Naive thymus-derived CD4-positive, alpha-beta T cell (primary cell): ENCODE results near the gene MPDU1. TPM values are rescaled to one million over a fixed set of nuclear protein-coding genes. Genes with fewer than 3 reads are reported as not detected.

ENCODE experiments used
- ATAC-seq: fragments of 150-1000 bp; cut with Tn5 transposase; 2 replicates; pipeline ENCODE4 v1.10.0; 2021; ENCODE audit warnings: mild to moderate bottlenecking, moderate library complexity
- CTCF ChIA-PET: fragments of 350-600 bp; sonication (Branson Sonifier 250); formaldehyde crosslinking; loops from one replicate; lab custom pipeline; 2021; ENCODE audit warnings: antibody characterized with exemption; lab: Charles Lee
- POLR2A ChIA-PET: fragments of 350-600 bp; sonication (Branson Sonifier 250); formaldehyde crosslinking; loops from one replicate; lab custom pipeline; 2021; ENCODE audit warnings: antibody characterized with exemption, inconsistent platforms; lab: Charles Lee
- DNase-seq, 9 donors: peaks; one replicate each; pipeline versions ENCODE4 v3.0.0 to v3.0.0-alpha.2; 2020 to 2022; ENCODE audit warnings: mixed read lengths in 1 of 9
- H3K27ac ChIP-seq: one replicate; pipeline ENCODE4 v1.7.0; 2013; ENCODE audit warnings: mild to moderate bottlenecking, low read depth, low read length, moderate library complexity
- H3K27me3 ChIP-seq, 2 donors: one replicate each; pipeline ENCODE4 v1.7.0; 2013; ENCODE audit warnings: low read length in 2 of 2, mild to moderate bottlenecking in 2 of 2, moderate library complexity in 2 of 2; ENCODE audit not compliant: control insufficient read depth in 2 of 2, insufficient read depth in 2 of 2
- H3K36me3 ChIP-seq, 3 experiments: 1 replicate in 2 of 3; 2 replicates in 1 of 3; pipeline ENCODE4 v1.7.0; 2013; ENCODE audit warnings: low read length in 3 of 3, mild to moderate bottlenecking in 3 of 3, moderate library complexity in 1 of 3; ENCODE audit not compliant: insufficient read depth in 3 of 3, control insufficient read depth in 2 of 3
- H3K4me1 ChIP-seq, 2 donors: one replicate each; pipeline ENCODE4 v1.7.0; 2013; ENCODE audit warnings: low read length in 2 of 2, mild to moderate bottlenecking in 2 of 2, moderate library complexity in 1 of 2; ENCODE audit not compliant: control insufficient read depth in 2 of 2, insufficient read depth in 2 of 2
- H3K4me3 ChIP-seq: 2 replicates; pipeline ENCODE4 v1.7.0; 2013; ENCODE audit warnings: mild to moderate bottlenecking, low read length
- H3K9me3 ChIP-seq, 3 experiments: 1 replicate in 2 of 3; 2 replicates in 1 of 3; pipeline ENCODE4 v1.7.0; 2013; ENCODE audit warnings: low read length in 3 of 3; ENCODE audit not compliant: control insufficient read depth in 2 of 3
- H3K27ac Mint-ChIP-seq, 9 donors: one replicate each; pipeline ENCODE4 v1.8.0; 2020 to 2022; ENCODE audit warnings: mixed read lengths in 9 of 9, mild to moderate bottlenecking in 8 of 9, moderate library complexity in 5 of 9, inconsistent platforms in 2 of 9
- H3K27me3 Mint-ChIP-seq, 5 donors: one replicate each; pipeline ENCODE4 v1.8.0; 2021 to 2022; ENCODE audit warnings: mixed read lengths in 5 of 5, mild to moderate bottlenecking in 1 of 5
- H3K36me3 Mint-ChIP-seq, 5 donors: one replicate each; pipeline ENCODE4 v1.8.0; 2020 to 2022; ENCODE audit warnings: mixed read lengths in 5 of 5, mild to moderate bottlenecking in 3 of 5, inconsistent platforms in 1 of 5
- H3K4me1 Mint-ChIP-seq, 7 donors: one replicate each; pipeline ENCODE4 v1.8.0; 2020 to 2022; ENCODE audit warnings: mixed read lengths in 7 of 7, mild to moderate bottlenecking in 3 of 7, inconsistent platforms in 1 of 7
- H3K4me3 Mint-ChIP-seq, 10 donors: one replicate each; pipeline ENCODE4 v1.8.0; 2020 to 2022; ENCODE audit warnings: mild to moderate bottlenecking in 10 of 10, mixed read lengths in 10 of 10, moderate library complexity in 6 of 10, inconsistent platforms in 2 of 10
- H3K9me3 Mint-ChIP-seq, 11 donors: one replicate each; pipeline ENCODE4 v1.8.0; 2020 to 2022; ENCODE audit warnings: mixed read lengths in 11 of 11, mild to moderate bottlenecking in 4 of 11, inconsistent platforms in 1 of 11, moderate library complexity in 1 of 11
- intact Hi-C, 2 donors: fragments of 100-400 bp; cut with micrococcal nuclease; formaldehyde crosslinking; loops; one replicate each; pipeline ENCODE4 v1.15.1; 2023
- polyA plus RNA-seq, 2 donors: library from polyadenylated mRNA; unstranded; fragments of 300-500 nt; fragmentation: Illumina TruSeq; gene quantifications; one replicate each; pipeline ENCODE4 v1.2.3, GENCODE V29; 2021
- total RNA-seq, 6 experiments: library from RNA in 5 of 6; stranded (reverse) in 5 of 6; gene quantifications; 1 replicate in 5 of 6; 2 replicates in 1 of 6; pipeline ENCODE4 v1.2.3 and lab custom pipeline; 2021 to 2026

The MPDU1 gene
- total and polyA plus RNA-seq, 7 experiments from 2014 or later: 25.4 to 79.8 (median 39.1) TPM

DNA sequence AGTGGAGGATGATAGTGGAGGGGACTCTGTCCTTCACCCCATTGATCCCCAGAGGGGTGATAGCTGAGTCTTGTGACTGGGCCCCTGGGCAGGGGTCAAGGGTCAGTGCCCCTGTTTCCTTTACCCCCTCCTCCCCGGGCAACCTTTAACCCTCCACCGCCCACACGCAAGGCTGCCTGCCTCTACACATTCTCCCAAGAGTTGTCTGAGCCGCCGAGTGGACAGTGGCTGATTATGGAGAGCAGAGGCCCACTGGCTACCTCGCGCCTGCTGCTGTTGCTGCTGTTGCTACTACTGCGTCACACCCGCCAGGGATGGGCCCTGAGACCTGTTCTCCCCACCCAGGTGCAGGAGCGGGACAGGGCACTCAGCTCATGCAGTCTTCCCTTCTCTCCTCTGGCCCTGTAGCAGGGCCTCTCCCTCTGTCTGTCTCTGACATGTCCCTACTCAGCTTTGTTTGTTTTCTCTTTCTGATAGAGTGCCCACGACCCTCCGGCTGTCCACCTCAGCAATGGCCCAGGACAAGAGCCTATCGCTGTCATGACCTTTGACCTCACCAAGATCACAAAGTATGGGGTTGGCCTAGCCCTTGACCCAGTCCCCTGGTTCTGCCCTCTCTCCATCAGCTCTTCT, 46.4 kb downstream of the MPDU1 start, which contains the start of gene SHBG:
Gene SHBG (plus strand): TSS at position 197 of the 633 bp plus-strand sequence. CDS start 38 bp downstream, at position 235.
- Histone ChIP-seq H3K36me3 (peaks cover 0 to 3% (median 0%) of the 10 kb centered on the region in 3 experiments), H3K27me3 (no peaks in the 10 kb centered on the region), H3K4me3 (no peak within 1 kb of the TSS), H3K9me3 (no peaks in the 10 kb centered on the region), H3K27ac (no peak within 1 kb of the TSS), H3K4me1 (peaks cover 5% of the 10 kb centered on the region in 2 donors)
- Mint-ChIP-seq H3K4me1 (peaks cover 7 to 19% (median 18%) of the 10 kb centered on the region in 7 donors), H3K27me3 (no peaks in the 10 kb centered on the region), H3K27ac (peak within 1 kb of the TSS in 3 of 9 donors; percentile 1 to 85 (median 52)), H3K4me3 (peak within 1 kb of the TSS in 8 of 10 donors; percentile 4 to 49 (median 25)), H3K36me3 (peaks cover 0 to 3% (median 0%) of the 10 kb centered on the region in 5 donors), H3K9me3 (no peaks in the 10 kb centered on the region)
- ChIA-PET CTCF (interaction anchor here (0.5 kb wide), 1 partner anchor 359 kb away, joined by 5 read pairs; no protein-coding TSS in a partner anchor), POLR2A (interaction anchor here (1.1 to 3.6 kb wide), 4 partner anchors 15 to 227 kb away, joined by 3 to 31 read pairs (median 4); partner anchors contain the start of genes ATP1B2, FXR2, TP53 and WRAP53)
- DNase-seq (no peak), ATAC-seq (no peak)
- intact Hi-C loops: no loop called here

DNA sequence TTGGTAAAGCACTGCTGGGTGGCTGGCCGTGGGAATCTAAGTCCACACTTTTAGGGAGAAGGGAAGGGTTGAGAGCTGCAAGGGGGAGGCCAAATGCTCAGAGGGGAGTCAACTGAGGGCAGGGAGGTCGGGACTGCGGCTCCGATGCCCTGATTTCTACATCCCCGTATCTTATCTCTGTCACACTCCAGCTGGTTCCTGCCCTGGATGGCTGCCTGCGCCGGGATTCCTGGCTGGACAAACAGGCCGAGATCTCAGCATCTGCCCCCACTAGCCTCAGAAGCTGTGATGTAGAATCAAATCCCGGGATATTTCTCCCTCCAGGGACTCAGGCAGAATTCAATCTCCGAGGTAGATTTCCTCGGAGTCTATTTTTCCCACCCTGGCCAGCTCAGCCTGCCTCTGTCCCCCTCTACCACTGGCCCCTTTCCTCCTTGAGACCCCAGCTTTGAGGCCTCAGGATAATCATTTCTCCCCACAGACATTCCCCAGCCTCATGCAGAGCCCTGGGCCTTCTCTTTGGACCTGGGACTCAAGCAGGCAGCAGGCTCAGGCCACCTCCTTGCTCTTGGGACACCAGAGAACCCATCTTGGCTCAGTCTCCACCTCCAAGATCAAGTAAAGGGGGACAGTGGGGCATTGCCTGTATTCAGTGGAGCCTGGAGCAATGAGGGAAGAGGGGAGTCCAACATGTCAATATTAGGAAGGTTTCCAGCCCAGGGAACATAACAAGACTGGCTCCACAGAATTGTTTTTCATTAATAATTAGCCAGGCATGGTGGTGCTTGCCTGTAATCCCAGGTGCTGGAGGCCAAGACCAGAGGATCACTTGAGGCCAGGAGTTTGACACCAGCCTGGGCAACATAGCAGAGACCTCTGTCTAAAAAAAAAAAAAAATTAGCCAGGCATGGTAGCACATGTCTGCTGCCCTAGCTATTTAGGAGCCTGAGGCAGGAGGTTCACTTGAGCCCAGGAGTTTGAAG, 48.0 kb downstream of the MPDU1 start:
- intact Hi-C loops: loop anchor here (1.0 to 2.0 kb wide), 2 partner anchors 41 to 57 kb away; partner anchors contain the start of gene WRAP53 (in 2 of the 2)
- Mint-ChIP-seq H3K4me3 (no peak overlapping the region), H3K27me3 (peaks cover 0 to 2% (median 0%) of the 10 kb centered on the region in 5 donors), H3K4me1 (peaks cover 4 to 12% (median 12%) of the 10 kb centered on the region in 7 donors), H3K36me3 (no peaks in the 10 kb centered on the region), H3K27ac (no peak overlapping the region), H3K9me3 (no peaks in the 10 kb centered on the region)
- CTCF ChIA-PET: interaction anchor here (0.5 to 2.8 kb wide), 6 partner anchors 11 to 82 kb away, joined by 3 to 25 read pairs (median 6); partner anchors contain the start of genes FXR2, TP53 and WRAP53
- peaks cover 3% of the 10 kb centered on the region in 2 donors for H3K4me1 ChIP-seq
- H3K9me3 ChIP-seq: no peaks in the 10 kb centered on the region
- H3K4me3 ChIP-seq: no peak overlapping the region
- ATAC-seq (no peak), DNase-seq (no peak)
- no peak overlapping the region for H3K27ac ChIP-seq
- no peaks in the 10 kb centered on the region for H3K27me3 ChIP-seq
- peaks cover 0 to 3% (median 0%) of the 10 kb centered on the region in 3 experiments for H3K36me3 ChIP-seq
- POLR2A ChIA-PET: interaction anchor here (1.0 to 3.6 kb wide), 4 partner anchors 16 to 56 kb away, joined by 3 to 31 read pairs (median 5); partner anchors contain the start of genes FXR2, TP53 and WRAP53

GRCh38 chr17:7632492-7632894, 48.8 kb downstream of the MPDU1 start:
- H3K36me3 ChIP-seq: peaks cover 0 to 2% (median 0%) of the 10 kb centered on the region in 3 experiments
- peak; percentile 54 for ATAC-seq
- ChIA-PET POLR2A (interaction anchor here (0.7 to 3.6 kb wide), 4 partner anchors 10 to 55 kb away, joined by 3 to 31 read pairs (median 4); partner anchors contain the start of genes TP53 and WRAP53), CTCF (interaction anchor here (0.6 to 2.8 kb wide), 7 partner anchors 10 to 82 kb away, joined by 3 to 25 read pairs (median 7); partner anchors contain the start of genes FXR2, TP53 and WRAP53)
- no peak overlapping the region for H3K27ac ChIP-seq
- intact Hi-C loops: loop anchor here (1.0 to 2.0 kb wide), 2 partner anchors 40 to 56 kb away; partner anchors contain the start of gene WRAP53 (in 2 of the 2)
- Mint-ChIP-seq H3K27ac (peak overlapping the region in 1 of 9 donors; percentile 48), H3K4me3 (peak overlapping the region in 1 of 10 donors; percentile 30), H3K4me1 (peaks cover 0 to 7% (median 4%) of the 10 kb centered on the region in 7 donors), H3K27me3 (peaks cover 0 to 2% (median 0%) of the 10 kb centered on the region in 5 donors), H3K9me3 (no peaks in the 10 kb centered on the region), H3K36me3 (no peaks in the 10 kb centered on the region)
- peak in 4 of 9 donors; percentile 11 to 39 (median 28) for DNase-seq
- no peaks in the 10 kb centered on the region for H3K9me3 ChIP-seq
- H3K4me3 ChIP-seq: no peak overlapping the region
- H3K4me1 ChIP-seq: no peaks in the 10 kb centered on the region
- H3K27me3 ChIP-seq: no peaks in the 10 kb centered on the region

- no peaks in the 10 kb centered on the region for H3K36me3 ChIP-seq
- H3K36me3 Mint-ChIP-seq: no peaks in the 10 kb centered on the region
- no peak overlapping the region for H3K4me3 ChIP-seq
- H3K27me3 ChIP-seq: no peaks in the 10 kb centered on the region
- DNase-seq (no peak), ATAC-seq (no peak)
- no peak overlapping the region for H3K27ac ChIP-seq
- H3K9me3 ChIP-seq: no peaks in the 10 kb centered on the region
- H3K4me3 Mint-ChIP-seq: no peak overlapping the region
- ChIA-PET CTCF (interaction anchor here (0.7 to 2.8 kb wide), 5 partner anchors 10 to 54 kb away, joined by 3 to 25 read pairs (median 7); partner anchors contain the start of genes FXR2, TP53 and WRAP53), POLR2A (interaction anchor here (0.7 to 3.6 kb wide), 6 partner anchors 10 to 603 kb away, joined by 3 to 31 read pairs (median 4); partner anchors contain the start of genes TP53 and WRAP53)
- intact Hi-C loops: loop anchor here in 1 of 2 donors (2.0 kb wide), 1 partner anchor 40 kb away; no protein-coding TSS in a partner anchor
- H3K9me3 Mint-ChIP-seq: no peaks in the 10 kb centered on the region
- peaks cover 0 to 5% (median 0%) of the 10 kb centered on the region in 7 donors for H3K4me1 Mint-ChIP-seq
- H3K27me3 Mint-ChIP-seq: peaks cover 0 to 2% (median 0%) of the 10 kb centered on the region in 5 donors
- H3K27ac Mint-ChIP-seq: no peak overlapping the region
- no peaks in the 10 kb centered on the region for H3K4me1 ChIP-seq
These were observed 49.4 kb downstream of the MPDU1 start for GRCh38 chr17:7633093-7633492.

GRCh38 chr17:7634384-7634783, 50.7 kb downstream of the MPDU1 start:
- peaks cover 0 to 4% (median 0%) of the 10 kb centered on the region in 7 donors for H3K4me1 Mint-ChIP-seq

More at GRCh38 chr17:7634384-7634783, 50.7 kb downstream of the MPDU1 start:
- ChIA-PET POLR2A (interaction anchor here (1.1 kb wide), 1 partner anchor 8 kb away, joined by 4 read pairs; no protein-coding TSS in a partner anchor), CTCF (interaction anchor here (0.6 to 1.1 kb wide), 2 partner anchors 16 to 53 kb away, joined by 3 to 6 read pairs; partner anchors contain the start of gene TP53)
- Histone ChIP-seq H3K4me3 (no peak overlapping the region), H3K27ac (no peak overlapping the region), H3K9me3 (no peaks in the 10 kb centered on the region), H3K36me3 (no peaks in the 10 kb centered on the region), H3K27me3 (no peaks in the 10 kb centered on the region), H3K4me1 (no peaks in the 10 kb centered on the region)
- Mint-ChIP-seq H3K27ac (no peak overlapping the region), H3K4me3 (no peak overlapping the region), H3K27me3 (peaks cover 0 to 6% (median 0%) of the 10 kb centered on the region in 5 donors), H3K9me3 (no peaks in the 10 kb centered on the region), H3K36me3 (no peaks in the 10 kb centered on the region)
- no peak for DNase-seq
- intact Hi-C loops: no loop called here
- no peak for ATAC-seq
